Activated B cell treated with CpG ODN at 0.5 μM for 24 hours (primary cell): ENCODE data around the gene AGAP1. TPM values are rescaled to one million over a fixed set of nuclear protein-coding genes. Genes with fewer than 3 reads are reported as not detected.

Experiments used
- ATAC-seq: fragments of 200-7000 bp; cut with Tn5 transposase; one replicate; pipeline ENCODE4 v1.10.0; 2021; ENCODE audit warnings: low read depth, mild to moderate bottlenecking, moderate library complexity
- CTCF ChIA-PET: fragments of 350-600 bp; sonication (Branson Sonifier 250); formaldehyde crosslinking; loops from one replicate; lab custom pipeline; 2021; ENCODE audit warnings: antibody characterized with exemption; lab: Charles Lee
- POLR2A ChIA-PET: fragments of 350-600 bp; sonication (Branson Sonifier 250); formaldehyde crosslinking; loops from one replicate; lab custom pipeline; 2021; ENCODE audit warnings: antibody characterized with exemption; lab: Charles Lee
- DNase-seq: peaks from one replicate; pipeline ENCODE4 v3.0.0; 2022
- H3K27ac Mint-ChIP-seq: one replicate; pipeline ENCODE4 v1.8.0; 2020; ENCODE audit warnings: mixed read lengths
- H3K27me3 Mint-ChIP-seq: one replicate; pipeline ENCODE4 v1.8.0; 2021; ENCODE audit warnings: mixed read lengths
- H3K36me3 Mint-ChIP-seq: one replicate; pipeline ENCODE4 v1.8.0; 2021; ENCODE audit warnings: low read depth, mixed read lengths
- H3K4me1 Mint-ChIP-seq: one replicate; pipeline ENCODE4 v1.8.0; 2021; ENCODE audit warnings: mixed read lengths
- H3K4me3 Mint-ChIP-seq: one replicate; pipeline ENCODE4 v1.8.0; 2020; ENCODE audit warnings: mild to moderate bottlenecking, mixed read lengths
- H3K9me3 Mint-ChIP-seq: one replicate; pipeline ENCODE4 v1.8.0; 2020; ENCODE audit warnings: mixed read lengths
- CTCF ChIP-seq: fragments of 200-600 bp; IDR thresholded peaks from one replicate; pipeline ENCODE4 v1.8.0; 2022; ENCODE audit warnings: antibody characterized with exemption, mild to moderate bottlenecking
- intact Hi-C: fragments of 100-400 bp; cut with micrococcal nuclease; formaldehyde crosslinking; loops from one replicate; pipeline ENCODE4 v1.15.1; 2024
- total RNA-seq: library from RNA; stranded (reverse); gene quantifications from 2 replicates; pipeline ENCODE4 v1.2.3, GENCODE V29; 2022

The AGAP1 gene
- total RNA-seq, 1 donor from 2014 or later: not detected

- no peak overlapping the region for H3K4me3 Mint-ChIP-seq
- H3K4me1 Mint-ChIP-seq: no peaks in the 10 kb centered on the region
- ChIA-PET CTCF (no interaction called here), POLR2A (no interaction called here)
- intact Hi-C loops: no loop called here
- TF ChIP-seq CTCF: no peak
- H3K27me3 Mint-ChIP-seq: no peaks in the 10 kb centered on the region
- DNase-seq: no peak
- no peak overlapping the region for H3K27ac Mint-ChIP-seq
- H3K36me3 Mint-ChIP-seq: no peaks in the 10 kb centered on the region
- ATAC-seq: no peak
- H3K9me3 Mint-ChIP-seq: no peaks in the 10 kb centered on the region
Measured at GRCh38 chr2:235596272-235596671, 102.4 kb downstream of the AGAP1 start.

GRCh38 chr2:235597081-235597615, 103.3 kb downstream of the AGAP1 start:
- H3K4me1 Mint-ChIP-seq: no peaks in the 10 kb centered on the region
- ChIA-PET POLR2A (no interaction called here), CTCF (no interaction called here)
- intact Hi-C loops: no loop called here
- ATAC-seq (no peak), DNase-seq (no peak)
- H3K9me3 Mint-ChIP-seq: no peaks in the 10 kb centered on the region
- H3K4me3 Mint-ChIP-seq: no peak overlapping the region
- H3K27ac Mint-ChIP-seq: no peak overlapping the region
- no peak for TF ChIP-seq CTCF
- H3K27me3 Mint-ChIP-seq: no peaks in the 10 kb centered on the region
- no peaks in the 10 kb centered on the region for H3K36me3 Mint-ChIP-seq

GRCh38 chr2:235598026-235598425, 104.2 kb downstream of the AGAP1 start:
- CTCF ChIA-PET: interaction anchor here (0.6 to 1.0 kb wide), 2 partner anchors 121 to 148 kb away, joined by 3 read pairs; no protein-coding TSS in a partner anchor
- no peak for ATAC-seq
- intact Hi-C loops: no loop called here

GRCh38 chr2:235598532-235599531, 105.0 kb downstream of the AGAP1 start:
- ChIA-PET CTCF (interaction anchor here (0.6 to 1.0 kb wide), 2 partner anchors 122 to 147 kb away, joined by 3 read pairs; no protein-coding TSS in a partner anchor), POLR2A (no interaction called here)
- no peak for TF ChIP-seq CTCF
- no peak overlapping the region for H3K4me3 Mint-ChIP-seq
- H3K9me3 Mint-ChIP-seq: peaks cover 9% of the 10 kb centered on the region
- ATAC-seq: no peak
- no peaks in the 10 kb centered on the region for H3K27me3 Mint-ChIP-seq
- no peaks in the 10 kb centered on the region for H3K4me1 Mint-ChIP-seq
- intact Hi-C loops: no loop called here
- no peaks in the 10 kb centered on the region for H3K36me3 Mint-ChIP-seq
- no peak for DNase-seq
- no peak overlapping the region for H3K27ac Mint-ChIP-seq

More at GRCh38 chr2:235598026-235598425, 104.2 kb downstream of the AGAP1 start:
- Mint-ChIP-seq H3K27me3 (no peaks in the 10 kb centered on the region), H3K4me1 (no peaks in the 10 kb centered on the region), H3K27ac (no peak overlapping the region), H3K36me3 (no peaks in the 10 kb centered on the region), H3K4me3 (no peak overlapping the region), H3K9me3 (peaks cover 2% of the 10 kb centered on the region)
- no peak for DNase-seq
- TF ChIP-seq CTCF: no peak
- POLR2A ChIA-PET: no interaction called here
